Stomach smooth muscle (tissue), 2 donors: Measurements from ENCODE around the gene TMPRSS11D.

Experiments used
- H3K27ac ChIP-seq: one replicate; pipeline ENCODE4 v1.7.0; 2013; ENCODE audit warnings: mild to moderate bottlenecking, low read length, inconsistent platforms
- H3K27me3 ChIP-seq, 2 donors: one replicate each; pipeline ENCODE4 v1.7.0; 2013; ENCODE audit warnings: low read length in 2 of 2; ENCODE audit not compliant: insufficient read depth in 2 of 2, control insufficient read depth in 1 of 2
- H3K36me3 ChIP-seq, 2 donors: one replicate each; pipeline ENCODE4 v1.7.0; 2013; ENCODE audit warnings: low read length in 2 of 2; ENCODE audit not compliant: control insufficient read depth in 2 of 2, insufficient read depth in 2 of 2
- H3K4me1 ChIP-seq: one replicate; pipeline ENCODE4 v1.7.0; 2013; ENCODE audit warnings: low read length; ENCODE audit not compliant: control insufficient read depth, insufficient read depth
- H3K4me3 ChIP-seq, 2 donors: one replicate each; pipeline ENCODE4 v1.7.0; 2013; ENCODE audit warnings: low read length in 2 of 2
- H3K9ac ChIP-seq, 2 donors: one replicate each; pipeline ENCODE4 v1.7.0; 2013; ENCODE audit warnings: low read length in 2 of 2, mild to moderate bottlenecking in 1 of 2
- H3K9me3 ChIP-seq, 2 donors: one replicate each; pipeline ENCODE4 v1.7.0; 2013; ENCODE audit warnings: low read length in 2 of 2; ENCODE audit not compliant: control insufficient read depth in 2 of 2
- donor health status: healthy.
- donor health status: Pancreatic carcinoma.

The TMPRSS11D gene

DNA sequence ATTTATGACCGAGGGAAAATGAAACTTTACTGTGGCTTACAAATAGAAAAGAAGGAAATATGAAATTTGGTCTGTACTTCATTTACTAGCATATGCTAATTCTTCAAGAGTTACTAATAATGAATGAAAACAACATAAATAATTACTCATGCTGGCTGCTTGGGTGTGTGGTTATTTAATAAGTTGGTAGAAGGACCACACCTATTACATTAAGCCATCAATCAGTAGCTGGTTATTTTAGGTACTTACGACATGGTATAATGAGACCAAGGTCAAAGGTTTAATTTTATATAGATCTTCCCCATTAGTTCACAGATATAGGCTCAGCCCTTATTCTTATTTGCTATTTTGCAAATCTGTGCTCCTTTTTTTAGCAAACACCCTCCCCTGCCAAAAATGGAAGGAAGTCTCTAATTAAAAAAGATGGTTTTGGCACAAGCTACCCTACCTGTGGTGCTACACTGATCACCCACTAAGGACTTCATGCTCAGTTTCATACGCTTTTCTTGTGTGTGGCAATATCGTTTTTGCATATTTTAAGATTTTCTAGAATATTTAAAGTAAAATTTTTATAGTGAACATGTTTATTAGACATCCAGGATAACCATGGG is 14.1 kb downstream of the TMPRSS11D start:
- no peaks in the 10 kb centered on the region for H3K4me1 ChIP-seq
- H3K27me3 ChIP-seq = no peaks in the 10 kb centered on the region
- H3K4me3 ChIP-seq = no peak overlapping the region
- H3K9me3 ChIP-seq = no peaks in the 10 kb centered on the region
- H3K36me3 ChIP-seq = no peaks in the 10 kb centered on the region
- no peak overlapping the region for H3K27ac ChIP-seq
- no peak overlapping the region for H3K9ac ChIP-seq

GRCh38 chr4:67861513-67861912 is 22.3 kb downstream of the TMPRSS11D start:
- H3K9ac ChIP-seq = no peak overlapping the region
- H3K4me1 ChIP-seq = no peaks in the 10 kb centered on the region
- no peak overlapping the region for H3K4me3 ChIP-seq
- no peaks in the 10 kb centered on the region for H3K27me3 ChIP-seq
- no peak overlapping the region for H3K27ac ChIP-seq
- H3K36me3 ChIP-seq = no peaks in the 10 kb centered on the region
- H3K9me3 ChIP-seq = no peaks in the 10 kb centered on the region

DNA sequence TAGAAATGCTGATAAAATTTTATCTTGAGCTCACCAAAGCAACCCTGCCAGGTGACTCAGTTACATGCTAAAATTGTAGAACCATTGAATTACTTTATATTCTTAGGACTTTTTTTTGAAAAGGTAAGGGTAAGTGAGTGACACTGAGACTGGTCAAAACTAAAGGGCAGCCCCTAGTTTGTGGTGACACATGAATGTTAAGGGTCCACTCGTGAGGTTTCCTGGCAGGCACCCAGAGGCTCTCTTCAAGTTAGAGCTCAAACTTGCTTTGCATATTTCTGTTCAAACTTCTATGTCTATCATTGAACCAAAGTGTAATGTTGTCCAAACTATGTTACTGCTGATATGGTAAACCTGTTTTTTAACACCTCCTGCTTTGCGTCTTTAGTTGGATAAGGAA is 30.5 kb downstream of the TMPRSS11D start:
- H3K27me3 ChIP-seq = no peaks in the 10 kb centered on the region
- H3K4me3 ChIP-seq = no peak overlapping the region
- no peak overlapping the region for H3K27ac ChIP-seq
- H3K4me1 ChIP-seq = no peaks in the 10 kb centered on the region
- no peaks in the 10 kb centered on the region for H3K36me3 ChIP-seq
- H3K9ac ChIP-seq = no peak overlapping the region
- no peaks in the 10 kb centered on the region for H3K9me3 ChIP-seq

GRCh38 chr4:67820903-67821302 is 62.9 kb downstream of the TMPRSS11D start:
- Histone ChIP-seq H3K4me1 (no peaks in the 10 kb centered on the region), H3K4me3 (no peak overlapping the region), H3K36me3 (no peaks in the 10 kb centered on the region), H3K9me3 (no peaks in the 10 kb centered on the region), H3K27me3 (no peaks in the 10 kb centered on the region), H3K9ac (no peak overlapping the region), H3K27ac (no peak overlapping the region)

DNA sequence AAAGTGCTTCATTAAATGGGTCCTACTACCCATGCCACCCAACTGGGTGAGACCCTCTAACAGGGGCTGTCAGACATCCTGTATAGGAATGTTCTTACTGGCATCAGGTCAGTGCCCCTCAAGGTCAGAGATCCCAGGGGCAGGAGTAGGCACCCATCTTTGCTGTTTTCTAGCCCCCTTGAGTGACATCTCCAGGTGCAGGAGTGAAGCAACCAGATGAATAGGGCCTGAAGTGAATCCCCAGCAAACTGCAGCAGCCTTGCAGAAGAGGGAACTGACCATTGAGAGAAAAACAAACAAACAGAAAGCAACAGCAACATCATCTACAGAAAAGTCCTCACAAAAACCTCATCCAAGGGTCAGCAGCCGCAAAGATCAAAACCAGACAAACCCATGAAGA is 73.8 kb downstream of the TMPRSS11D start:
- H3K9me3 ChIP-seq = peaks cover 0 to 6% of the 10 kb centered on the region in 2 donors
- no peaks in the 10 kb centered on the region for H3K27me3 ChIP-seq
- H3K36me3 ChIP-seq = no peaks in the 10 kb centered on the region
- no peak overlapping the region for H3K27ac ChIP-seq
- no peak overlapping the region for H3K9ac ChIP-seq
- H3K4me1 ChIP-seq = no peaks in the 10 kb centered on the region
- H3K4me3 ChIP-seq = no peak overlapping the region

- no peaks in the 10 kb centered on the region for H3K27me3 ChIP-seq
- H3K4me1 ChIP-seq = no peaks in the 10 kb centered on the region
- no peak overlapping the region for H3K4me3 ChIP-seq
- peaks cover 0 to 6% of the 10 kb centered on the region in 2 donors for H3K9me3 ChIP-seq
- no peak overlapping the region for H3K27ac ChIP-seq
- H3K36me3 ChIP-seq = no peaks in the 10 kb centered on the region
- H3K9ac ChIP-seq = no peak overlapping the region
Observed at GRCh38 chr4:67809502-67809901, 74.3 kb downstream of the TMPRSS11D start.

DNA sequence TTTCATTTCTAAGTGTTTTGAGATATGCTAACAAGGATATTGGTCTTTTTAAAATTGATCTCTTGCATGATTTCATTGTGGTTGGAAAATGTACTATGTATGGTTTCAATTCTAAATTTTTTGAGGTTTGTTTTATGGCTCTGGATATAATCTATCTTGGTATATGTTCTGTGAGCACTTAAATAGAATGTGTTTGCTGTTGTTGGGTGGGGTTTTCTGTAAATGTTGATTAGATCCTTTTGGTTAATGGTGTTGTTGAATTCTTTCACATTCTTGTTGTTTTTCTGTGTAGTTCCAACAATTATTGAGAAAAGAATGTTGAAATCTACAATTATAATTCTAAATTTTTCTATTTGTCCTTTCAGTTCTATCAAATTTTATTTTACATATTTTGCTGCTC is 87.0 kb downstream of the TMPRSS11D start:
- no peaks in the 10 kb centered on the region for H3K9me3 ChIP-seq
- H3K9ac ChIP-seq = no peak overlapping the region
- H3K27ac ChIP-seq = no peak overlapping the region
- no peaks in the 10 kb centered on the region for H3K4me1 ChIP-seq
- no peaks in the 10 kb centered on the region for H3K27me3 ChIP-seq
- H3K36me3 ChIP-seq = no peaks in the 10 kb centered on the region
- H3K4me3 ChIP-seq = no peak overlapping the region

DNA sequence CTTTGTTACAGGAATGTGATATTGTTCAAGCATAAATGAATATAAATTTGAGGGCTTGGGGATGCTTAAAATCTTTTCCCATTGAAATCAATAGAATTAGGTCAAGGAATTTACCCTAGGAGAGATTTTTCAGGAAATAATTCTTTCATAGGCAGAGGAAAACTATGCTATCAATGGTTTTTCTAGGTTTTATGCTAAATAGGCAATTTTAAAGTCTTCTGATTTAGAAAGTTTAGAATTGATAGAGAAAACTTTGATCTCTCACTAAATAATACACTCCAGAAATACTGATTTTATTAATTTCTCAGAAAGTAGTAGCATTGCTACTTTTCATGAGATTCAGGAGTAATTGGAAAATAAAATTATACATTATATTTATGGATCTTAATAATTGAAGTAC is 93.1 kb downstream of the TMPRSS11D start:
- Histone ChIP-seq H3K9ac (no peak overlapping the region), H3K9me3 (no peaks in the 10 kb centered on the region), H3K27me3 (no peaks in the 10 kb centered on the region), H3K4me3 (no peak overlapping the region), H3K27ac (no peak overlapping the region), H3K4me1 (no peaks in the 10 kb centered on the region), H3K36me3 (no peaks in the 10 kb centered on the region)

- Histone ChIP-seq H3K27ac (no peak overlapping the region), H3K4me3 (no peak overlapping the region), H3K36me3 (no peaks in the 10 kb centered on the region), H3K9me3 (no peaks in the 10 kb centered on the region), H3K4me1 (no peaks in the 10 kb centered on the region), H3K9ac (no peak overlapping the region), H3K27me3 (no peaks in the 10 kb centered on the region)
Observed at GRCh38 chr4:67787311-67787710, 96.5 kb downstream of the TMPRSS11D start.

GRCh38 chr4:67785528-67785927 is 98.3 kb downstream of the TMPRSS11D start:
- Histone ChIP-seq H3K4me1 (no peaks in the 10 kb centered on the region), H3K4me3 (no peak overlapping the region), H3K27me3 (no peaks in the 10 kb centered on the region), H3K9me3 (no peaks in the 10 kb centered on the region), H3K9ac (no peak overlapping the region), H3K36me3 (no peaks in the 10 kb centered on the region), H3K27ac (no peak overlapping the region)

DNA sequence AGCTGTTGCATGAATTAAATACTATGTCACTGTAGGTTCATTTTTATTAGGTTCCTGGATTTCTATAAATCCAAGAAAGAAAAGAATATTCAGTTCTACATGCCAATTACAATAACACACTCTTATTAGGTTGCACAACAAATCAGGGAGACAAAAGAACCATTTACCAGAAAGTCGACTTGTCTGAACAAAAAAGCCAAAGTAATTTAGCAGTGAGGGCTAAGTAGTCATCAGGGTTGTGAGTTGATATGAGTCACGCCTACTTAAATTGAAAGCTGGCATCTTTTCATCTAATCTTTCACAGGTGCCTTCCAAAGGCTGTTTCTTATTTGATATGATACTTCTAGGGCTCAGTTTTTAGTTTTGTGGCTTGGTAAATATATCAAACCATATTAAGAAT is 104.2 kb downstream of the TMPRSS11D start:
- no peaks in the 10 kb centered on the region for H3K27me3 ChIP-seq
- no peak overlapping the region for H3K27ac ChIP-seq
- H3K4me1 ChIP-seq = no peaks in the 10 kb centered on the region
- H3K9me3 ChIP-seq = no peaks in the 10 kb centered on the region
- H3K9ac ChIP-seq = no peak overlapping the region
- no peak overlapping the region for H3K4me3 ChIP-seq
- H3K36me3 ChIP-seq = no peaks in the 10 kb centered on the region
